ENCODE measurements around the gene FAM90A26.
"Not testable (repeated sequence)": the region's sequence is repeated elsewhere in the genome, so short reads cannot be mapped to it uniquely, and the experiment has no call there.

DNA sequence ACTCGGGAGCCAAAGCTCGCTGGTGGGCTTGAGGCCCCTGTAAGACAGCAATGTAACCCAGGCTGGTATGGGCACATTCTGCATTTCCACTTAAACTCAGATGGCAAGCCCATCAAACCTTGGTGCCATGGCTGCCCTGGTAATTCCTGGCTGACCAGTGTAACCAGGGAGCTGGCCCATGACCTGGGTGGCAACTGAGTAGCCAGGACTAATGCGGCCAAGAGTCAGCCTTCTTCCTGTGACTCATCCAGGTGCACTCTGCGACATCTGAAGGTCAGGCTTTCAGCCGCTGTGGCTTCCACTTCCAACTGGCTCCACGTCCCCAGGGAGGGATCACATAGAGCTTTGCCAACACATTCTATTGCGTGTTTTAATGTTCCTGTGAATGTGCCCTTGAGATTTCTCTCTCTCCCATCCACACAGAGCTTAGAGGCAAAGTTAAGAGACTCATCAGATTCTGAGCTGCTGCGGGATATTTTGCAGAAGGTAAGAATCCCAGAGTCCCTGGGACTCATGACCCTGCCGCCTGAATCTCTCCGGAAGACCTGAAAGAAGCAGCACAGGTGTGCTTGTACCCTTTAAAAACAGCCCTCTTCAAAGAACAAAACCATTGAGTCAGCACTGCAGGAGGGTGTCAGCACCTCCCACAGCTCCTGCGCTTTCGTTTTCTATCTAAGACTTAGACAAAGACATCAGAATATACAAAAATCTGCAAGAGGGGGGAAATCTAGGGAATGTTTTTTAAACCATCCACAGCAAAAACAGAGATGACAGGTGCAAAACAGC, 14.9 kb upstream of the FAM90A26 start:
- not testable (repeated sequence) for TF ChIP-seq CTCF (conservative IDR thresholded peaks at IDR 0.05); ZFX (IDR thresholded peaks at IDR 0.05)
